GM19467 (cell line): ENCODE results near the gene MYO15B.

Experiments used
- ATAC-seq: cut with Tn5 transposase; IDR thresholded peaks from one replicate; pipeline ENCODE4 v1.9.1; 2021; ENCODE audit warnings: mild to moderate bottlenecking, moderate library complexity; ENCODE audit not compliant: unreplicated experiment

MYO15B gene

GRCh38 chr17:75587675-75588595 is at the start of gene MYO15B:
Gene MYO15B (plus strand): TSS chr17:75587800. CDS start chr17:75588058, 258 bp downstream.
- ATAC-seq: no peak

- ATAC-seq: no peak
Measured at GRCh38 chr17:75539967-75540729, 47.5 kb upstream of the MYO15B start.

GRCh38 chr17:75540923-75541503 is 46.6 kb upstream of the MYO15B start:
- ATAC-seq: no peak

GRCh38 chr17:75542229-75542628 is 45.4 kb upstream of the MYO15B start:
- no peak for ATAC-seq

- no peak for ATAC-seq
Measured at GRCh38 chr17:75542728-75543336, 44.8 kb upstream of the MYO15B start.

GRCh38 chr17:75544250-75544649 is 43.4 kb upstream of the MYO15B start:
- no peak for ATAC-seq

GRCh38 chr17:75546181-75546580 is 41.4 kb upstream of the MYO15B start:
- ATAC-seq: no peak

- no peak for ATAC-seq
Measured at GRCh38 chr17:75547091-75547490, 40.5 kb upstream of the MYO15B start.

GRCh38 chr17:75548813-75549212 is 38.8 kb upstream of the MYO15B start:
- ATAC-seq: no peak

- ATAC-seq: no peak
Measured at GRCh38 chr17:75549246-75550138, 38.1 kb upstream of the MYO15B start.

GRCh38 chr17:75550139-75550465 is 37.5 kb upstream of the MYO15B start:
- no peak for ATAC-seq

GRCh38 chr17:75551266-75551665 is 36.3 kb upstream of the MYO15B start:
- no peak for ATAC-seq

- no peak for ATAC-seq
Measured at GRCh38 chr17:75552425-75553294, 34.9 kb upstream of the MYO15B start.

- no peak for ATAC-seq
Measured at GRCh38 chr17:75553295-75554110, 34.1 kb upstream of the MYO15B start.

GRCh38 chr17:75555679-75556153 is 31.9 kb upstream of the MYO15B start:
- no peak for ATAC-seq

GRCh38 chr17:75557075-75557851 is 30.3 kb upstream of the MYO15B start:
- no peak for ATAC-seq

GRCh38 chr17:75557852-75558665 is 29.5 kb upstream of the MYO15B start:
- no peak for ATAC-seq
